ENCODE measurements around the gene MACROD1. TPM values are rescaled to one million over a fixed set of nuclear protein-coding genes. Genes with fewer than 3 reads are reported as not detected.

MACROD1 gene
- total RNA-seq, 1 donor = 17.7 TPM

- no peaks in the 10 kb centered on the region for H3K4me1 ChIP-seq (ENCODE audit: insufficient read depth, low read length)
- H4K20me1 ChIP-seq (ENCODE audit: insufficient read depth, low read length) = peaks cover 32% of the 10 kb centered on the region
- no peak overlapping the region for H2AFZ ChIP-seq (ENCODE audit: low read length)
- peaks cover 2% of the 10 kb centered on the region for H3K27me3 ChIP-seq (ENCODE audit: insufficient read depth, low read length)
- H3K36me3 ChIP-seq (ENCODE audit: insufficient read depth, low read length) = no peaks in the 10 kb centered on the region
- no peak for TF ChIP-seq CTCF (IDR thresholded peaks at IDR 0.05; ENCODE audit: extremely low read depth, low read depth, low read length)
- H3K27ac ChIP-seq (ENCODE audit: low read depth, low read length) = no peak overlapping the region
- H3K9me3 ChIP-seq (ENCODE audit: low read depth, low read length) = no peaks in the 10 kb centered on the region
- no peak for DNase-seq (ENCODE audit: insufficient read length, low spot score, missing footprints)
- no peak overlapping the region for H3K4me2 ChIP-seq (ENCODE audit: insufficient read depth, low read length)
- no peaks in the 10 kb centered on the region for H3K79me2 ChIP-seq (ENCODE audit: insufficient read depth, low read length)
- H3K4me3 ChIP-seq (ENCODE audit: insufficient read depth, low read length) = no peak overlapping the region
Measured at GRCh38 chr11:64027651-64028397, 138.1 kb downstream of the MACROD1 start.

GRCh38 chr11:64026575-64027205 lies 139.2 kb downstream of the MACROD1 start:
- no peak overlapping the region for H3K27ac ChIP-seq (ENCODE audit: low read depth, low read length)
- H3K4me1 ChIP-seq (ENCODE audit: insufficient read depth, low read length) = no peaks in the 10 kb centered on the region
- no peaks in the 10 kb centered on the region for H3K27me3 ChIP-seq (ENCODE audit: insufficient read depth, low read length)
- H3K36me3 ChIP-seq (ENCODE audit: insufficient read depth, low read length) = no peaks in the 10 kb centered on the region
- H3K4me3 ChIP-seq (ENCODE audit: insufficient read depth, low read length) = no peak overlapping the region
- H3K4me2 ChIP-seq (ENCODE audit: insufficient read depth, low read length) = no peak overlapping the region
- no peak for TF ChIP-seq CTCF (IDR thresholded peaks at IDR 0.05; ENCODE audit: extremely low read depth, low read depth, low read length)
- H3K79me2 ChIP-seq (ENCODE audit: insufficient read depth, low read length) = no peaks in the 10 kb centered on the region
- no peaks in the 10 kb centered on the region for H3K9me3 ChIP-seq (ENCODE audit: low read depth, low read length)
- no peak overlapping the region for H2AFZ ChIP-seq (ENCODE audit: low read length)
- H4K20me1 ChIP-seq (ENCODE audit: insufficient read depth, low read length) = peaks cover 26% of the 10 kb centered on the region
- no peak for DNase-seq (ENCODE audit: insufficient read length, low spot score, missing footprints)

GRCh38 chr11:64025205-64025604 lies 140.7 kb downstream of the MACROD1 start:
- Histone ChIP-seq H3K36me3 (ENCODE audit: insufficient read depth, low read length) (no peaks in the 10 kb centered on the region), H3K4me2 (ENCODE audit: insufficient read depth, low read length) (no peak overlapping the region), H4K20me1 (ENCODE audit: insufficient read depth, low read length) (peaks cover 21% of the 10 kb centered on the region), H3K27ac (ENCODE audit: low read depth, low read length) (no peak overlapping the region), H3K4me1 (ENCODE audit: insufficient read depth, low read length) (no peaks in the 10 kb centered on the region), H3K79me2 (ENCODE audit: insufficient read depth, low read length) (no peaks in the 10 kb centered on the region), H3K9me3 (ENCODE audit: low read depth, low read length) (no peaks in the 10 kb centered on the region), H3K4me3 (ENCODE audit: insufficient read depth, low read length) (no peak overlapping the region), H3K27me3 (ENCODE audit: insufficient read depth, low read length) (no peaks in the 10 kb centered on the region), H2AFZ (ENCODE audit: low read length) (no peak overlapping the region)
- no peak for TF ChIP-seq CTCF (IDR thresholded peaks at IDR 0.05; ENCODE audit: extremely low read depth, low read depth, low read length)
- DNase-seq (ENCODE audit: insufficient read length, low spot score, missing footprints) = no peak
